IPS DF 6.9 (cell line): ENCODE measurements around the gene UBE2U.

Experiments used
- DNase-seq: peaks from one replicate; pipeline ENCODE4 v3.0.0-alpha.2; 2013; ENCODE audit warnings: low read depth, low spot score
- H3K27ac ChIP-seq: one replicate; pipeline ENCODE4 v1.5.1; 2013; ENCODE audit warnings: low read length, control low read depth
- H3K27me3 ChIP-seq: 2 replicates; pipeline ENCODE4 v1.6.1; 2013; ENCODE audit warnings: mild to moderate bottlenecking, low read length; ENCODE audit not compliant: control insufficient read depth, insufficient read depth
- H3K36me3 ChIP-seq: 2 replicates; pipeline ENCODE4 v1.6.1; 2013; ENCODE audit warnings: low read length; ENCODE audit not compliant: control insufficient read depth, insufficient read depth
- H3K4me1 ChIP-seq: 2 replicates; pipeline ENCODE4 v1.6.1; 2013; ENCODE audit warnings: low read length; ENCODE audit not compliant: control insufficient read depth, insufficient read depth
- H3K4me3 ChIP-seq: 2 replicates; pipeline ENCODE4 v1.5.1; 2013; ENCODE audit warnings: mild to moderate bottlenecking, low read length
- H3K9me3 ChIP-seq: 2 replicates; pipeline ENCODE4 v1.6.1; 2013; ENCODE audit warnings: low read length, inconsistent platforms; ENCODE audit not compliant: control insufficient read depth, insufficient read depth
- WGBS: extraction: QIAGEN DNeasy Blood & Tissue Kit; methylation state at CpG from one replicate; pipeline ENCODE4 v1.1.7; 2013; ENCODE audit warnings: mixed read lengths, missing lambda C conversion rate; ENCODE audit not compliant: insufficient read length, insufficient coverage; 5-methylcytosine and 5-hydroxymethylcytosine counted together

UBE2U gene

GRCh38 chr1:64290420-64290819 lies 87.0 kb downstream of the UBE2U start:
- Histone ChIP-seq H3K27ac (no peak overlapping the region), H3K4me1 (no peaks in the 10 kb centered on the region), H3K36me3 (no peaks in the 10 kb centered on the region), H3K4me3 (no peak overlapping the region), H3K9me3 (no peaks in the 10 kb centered on the region), H3K27me3 (no peaks in the 10 kb centered on the region)
- no CpG with 5 or more reads among the region's 1 CpG for WGBS
- no peak for DNase-seq

DNA sequence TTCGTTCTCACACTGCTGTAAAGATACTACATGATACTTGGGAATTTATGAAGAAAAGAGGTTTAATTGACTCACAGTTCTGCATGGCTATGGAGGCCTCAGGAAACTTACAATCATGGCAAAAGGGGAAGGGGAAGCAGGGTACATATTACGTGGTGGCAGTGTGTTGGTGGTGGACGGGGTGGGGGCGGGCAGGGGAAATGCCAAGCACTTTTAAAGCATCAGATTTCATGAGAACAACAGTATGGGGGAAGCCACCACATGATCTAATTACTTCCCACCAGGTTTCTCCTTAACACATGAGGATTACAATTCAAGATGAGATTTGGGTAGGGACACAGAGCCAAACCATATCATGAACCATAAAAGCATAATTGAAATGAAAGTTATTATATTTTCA lies 88.5 kb downstream of the UBE2U start:
- WGBS: no CpG with 5 or more reads among the region's 4 CpGs
- H3K4me1 ChIP-seq: no peaks in the 10 kb centered on the region
- no peaks in the 10 kb centered on the region for H3K36me3 ChIP-seq
- H3K9me3 ChIP-seq: no peaks in the 10 kb centered on the region
- H3K4me3 ChIP-seq: no peak overlapping the region
- H3K27ac ChIP-seq: no peak overlapping the region
- H3K27me3 ChIP-seq: no peaks in the 10 kb centered on the region
- no peak for DNase-seq

- Histone ChIP-seq H3K36me3 (no peaks in the 10 kb centered on the region), H3K27me3 (no peaks in the 10 kb centered on the region), H3K4me1 (no peaks in the 10 kb centered on the region), H3K9me3 (no peaks in the 10 kb centered on the region), H3K27ac (no peak overlapping the region), H3K4me3 (no peak overlapping the region)
- WGBS: no CpG with 5 or more reads among the region's 1 CpG
- no peak for DNase-seq
These were observed 89.0 kb downstream of the UBE2U start for GRCh38 chr1:64292399-64292798.

- Histone ChIP-seq H3K27me3 (no peaks in the 10 kb centered on the region), H3K27ac (no peak overlapping the region), H3K4me1 (no peaks in the 10 kb centered on the region), H3K9me3 (no peaks in the 10 kb centered on the region), H3K36me3 (no peaks in the 10 kb centered on the region), H3K4me3 (no peak overlapping the region)
- DNase-seq: no peak
- no CpG with 5 or more reads among the region's 4 CpGs for WGBS
These were observed 90.4 kb downstream of the UBE2U start for GRCh38 chr1:64293820-64294219.

DNA sequence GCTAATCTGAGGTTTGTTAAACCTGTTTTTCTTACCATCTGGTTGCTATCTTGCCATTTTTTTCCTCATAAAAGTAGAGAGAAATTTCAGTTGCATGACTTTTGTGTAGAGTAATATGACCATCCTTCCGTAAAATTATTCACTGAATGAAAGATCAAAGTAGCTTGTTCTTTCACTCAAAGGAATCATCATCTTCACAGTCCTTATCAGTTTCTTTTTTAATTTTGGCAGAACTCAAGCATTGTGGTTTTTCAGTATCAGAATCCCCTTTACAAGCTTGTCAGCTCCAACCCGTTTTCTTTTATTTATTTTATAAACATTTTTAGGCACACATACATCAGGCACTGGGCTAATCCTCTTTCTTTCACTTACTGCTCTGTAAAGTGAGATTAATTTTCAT lies 91.7 kb downstream of the UBE2U start:
- no peaks in the 10 kb centered on the region for H3K27me3 ChIP-seq
- H3K27ac ChIP-seq: no peak overlapping the region
- H3K4me1 ChIP-seq: no peaks in the 10 kb centered on the region
- H3K9me3 ChIP-seq: no peaks in the 10 kb centered on the region
- no CpG with 5 or more reads among the region's 2 CpGs for WGBS
- no peak for DNase-seq
- no peaks in the 10 kb centered on the region for H3K36me3 ChIP-seq
- no peak overlapping the region for H3K4me3 ChIP-seq

- Histone ChIP-seq H3K4me1 (no peaks in the 10 kb centered on the region), H3K36me3 (no peaks in the 10 kb centered on the region), H3K27ac (no peak overlapping the region), H3K9me3 (no peaks in the 10 kb centered on the region), H3K27me3 (no peaks in the 10 kb centered on the region), H3K4me3 (no peak overlapping the region)
- DNase-seq: no peak
These were observed 92.1 kb downstream of the UBE2U start for GRCh38 chr1:64295561-64295960.

DNA sequence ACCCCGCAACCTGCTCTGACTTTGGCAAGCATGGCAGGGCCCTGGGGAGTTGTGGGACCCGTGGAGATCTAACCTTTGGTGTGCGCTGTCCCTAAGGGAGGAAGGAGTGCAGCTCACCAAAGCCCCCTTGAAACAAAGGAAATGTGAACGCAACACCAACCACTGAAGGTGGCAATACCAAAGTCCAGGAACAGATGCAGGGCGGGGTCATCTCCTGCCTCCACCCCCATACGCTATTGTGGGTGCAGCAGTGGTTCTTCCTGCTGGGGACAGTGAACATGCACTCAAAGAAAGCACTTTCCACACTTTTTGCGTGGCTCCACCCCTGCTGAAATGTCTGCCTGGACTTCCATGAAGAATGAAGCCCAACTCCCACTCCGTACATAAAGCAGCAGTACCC lies 93.0 kb downstream of the UBE2U start:
- WGBS: no CpG with 5 or more reads among the region's 8 CpGs

GRCh38 chr1:64302194-64302593 lies 98.8 kb downstream of the UBE2U start:
- Histone ChIP-seq H3K4me1 (no peaks in the 10 kb centered on the region), H3K9me3 (no peaks in the 10 kb centered on the region), H3K27ac (no peak overlapping the region), H3K4me3 (no peak overlapping the region), H3K27me3 (no peaks in the 10 kb centered on the region), H3K36me3 (no peaks in the 10 kb centered on the region)
- DNase-seq: no peak
- WGBS: no CpG with 5 or more reads among the region's 3 CpGs

More for the DNA sequence above, 93.0 kb downstream of the UBE2U start:
- no peaks in the 10 kb centered on the region for H3K9me3 ChIP-seq
- no peaks in the 10 kb centered on the region for H3K27me3 ChIP-seq
- no peaks in the 10 kb centered on the region for H3K4me1 ChIP-seq
- H3K36me3 ChIP-seq: no peaks in the 10 kb centered on the region
- H3K4me3 ChIP-seq: no peak overlapping the region
- H3K27ac ChIP-seq: no peak overlapping the region
- no peak for DNase-seq

- DNase-seq: no peak
- no peaks in the 10 kb centered on the region for H3K36me3 ChIP-seq
- H3K4me3 ChIP-seq: no peak overlapping the region
- no peaks in the 10 kb centered on the region for H3K4me1 ChIP-seq
- no peaks in the 10 kb centered on the region for H3K9me3 ChIP-seq
- no CpG with 5 or more reads among the region's 2 CpGs for WGBS
- H3K27ac ChIP-seq: no peak overlapping the region
- no peaks in the 10 kb centered on the region for H3K27me3 ChIP-seq
These were observed 99.5 kb downstream of the UBE2U start for GRCh38 chr1:64302971-64303370.

DNA sequence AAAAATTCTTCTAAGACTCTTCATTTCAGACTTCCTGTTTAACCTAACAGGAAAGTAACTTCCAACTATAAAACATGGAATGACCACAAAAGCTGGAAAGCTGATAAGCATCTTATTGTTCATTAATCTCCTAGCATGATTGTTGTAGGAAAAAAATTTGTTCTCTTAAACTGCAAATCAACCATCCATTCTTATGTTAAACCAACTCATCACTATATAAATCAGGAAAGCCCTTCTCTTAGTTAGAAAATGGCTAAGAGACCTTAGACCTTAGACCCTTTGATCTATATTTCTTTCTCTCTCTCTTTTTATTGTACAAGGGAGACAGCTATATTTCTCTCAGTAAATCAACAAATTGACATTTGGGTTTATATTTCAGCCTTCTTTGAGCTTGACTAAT lies 101.4 kb downstream of the UBE2U start:
- Histone ChIP-seq H3K27me3 (no peaks in the 10 kb centered on the region), H3K9me3 (no peaks in the 10 kb centered on the region), H3K36me3 (no peaks in the 10 kb centered on the region), H3K4me3 (no peak overlapping the region), H3K4me1 (no peaks in the 10 kb centered on the region), H3K27ac (no peak overlapping the region)
- DNase-seq: no peak

- no CpG with 5 or more reads among the region's 6 CpGs for WGBS
- no peaks in the 10 kb centered on the region for H3K36me3 ChIP-seq
These were observed 105.4 kb downstream of the UBE2U start for GRCh38 chr1:64308866-64309265.

More at GRCh38 chr1:64308866-64309265, 105.4 kb downstream of the UBE2U start:
- H3K27me3 ChIP-seq: no peaks in the 10 kb centered on the region
- DNase-seq: no peak
- no peaks in the 10 kb centered on the region for H3K9me3 ChIP-seq
- H3K4me3 ChIP-seq: no peak overlapping the region
- no peaks in the 10 kb centered on the region for H3K4me1 ChIP-seq
- no peak overlapping the region for H3K27ac ChIP-seq
